HL-60 (cell line): ENCODE measurements around the gene H2BK1.

ENCODE experiments used
- DNase-seq, 2 experiments: peaks; one replicate each; pipeline ENCODE4 v3.0.0-alpha.2; 2010 to 2020; ENCODE audit warnings: low read depth in 1 of 2, low spot score in 1 of 2
- H3K27ac ChIP-seq: fragments of 250-450 bp; sonication (Bioruptor Pico); replicated peaks from 2 replicates; pipeline ENCODE4 v1.5.1; 2020; ENCODE audit warnings: mild to moderate bottlenecking, moderate library complexity
- H3K27me3 ChIP-seq: fragments of 250-450 bp; sonication (Bioruptor Pico); 2 replicates; pipeline ENCODE4 v1.5.1; 2021; ENCODE audit warnings: mild to moderate bottlenecking, moderate library complexity; ENCODE audit not compliant: insufficient read depth, poor library complexity, severe bottlenecking
- H3K4me3 ChIP-seq: replicated peaks from 2 replicates; pipeline ENCODE4 v1.5.1; 2011; ENCODE audit warnings: mild to moderate bottlenecking, control low read depth, low read length; ENCODE audit not compliant: insufficient read depth
- CTCF ChIP-seq: IDR thresholded peaks from one replicate; pipeline ENCODE4 v1.5.1; 2011; ENCODE audit warnings: low read length, control low read depth, inconsistent platforms; ENCODE audit not compliant: insufficient read depth
- GABPA ChIP-seq: IDR thresholded peaks from 2 replicates; pipeline ENCODE4 v1.6.1; 2012; ENCODE audit warnings: low read depth
- POLR2AphosphoS5 ChIP-seq: IDR thresholded peaks from 2 replicates; pipeline ENCODE4 v1.6.1; 2012; ENCODE audit warnings: low read depth
- REST ChIP-seq: IDR thresholded peaks from 2 replicates; pipeline ENCODE4 v1.6.1; 2012; ENCODE audit warnings: low read depth; ENCODE audit not compliant: insufficient replicate concordance
- SPI1 ChIP-seq: IDR thresholded peaks from 2 replicates; pipeline ENCODE4 v1.6.1; 2012; ENCODE audit warnings: low read depth, mild to moderate bottlenecking, borderline replicate concordance

H2BK1 gene

GRCh38 chr7:151223728-151224127 is 13.4 kb upstream of the H2BK1 start:
- TF ChIP-seq SPI1 (no peak), REST (no peak), CTCF (no peak), POLR2AphosphoS5 (no peak), GABPA (no peak)
- Histone ChIP-seq H3K27ac (no peak overlapping the region), H3K4me3 (no peak overlapping the region), H3K27me3 (no peaks in the 10 kb centered on the region)
- no peak for DNase-seq

GRCh38 chr7:151218170-151218569 is 7.9 kb upstream of the H2BK1 start:
- no peak overlapping the region for H3K27ac ChIP-seq
- H3K27me3 ChIP-seq = no peaks in the 10 kb centered on the region
- no peak for TF ChIP-seq POLR2AphosphoS5
- TF ChIP-seq GABPA = no peak
- no peak for TF ChIP-seq SPI1
- TF ChIP-seq REST = no peak
- no peak for TF ChIP-seq CTCF
- DNase-seq = no peak
- H3K4me3 ChIP-seq = no peak overlapping the region

GRCh38 chr7:151215396-151215795 is 5.1 kb upstream of the H2BK1 start:
- H3K27me3 ChIP-seq = no peaks in the 10 kb centered on the region
- TF ChIP-seq GABPA = no peak
- TF ChIP-seq POLR2AphosphoS5 = no peak
- no peak for TF ChIP-seq SPI1
- no peak for TF ChIP-seq REST
- TF ChIP-seq CTCF = no peak
- no peak overlapping the region for H3K4me3 ChIP-seq
- no peak for DNase-seq
- no peak overlapping the region for H3K27ac ChIP-seq
